ENCODE measurements around the gene ASIC3. TPM values are rescaled to one million over a fixed set of nuclear protein-coding genes. Genes with fewer than 3 reads are reported as not detected.

ASIC3 gene
- total RNA-seq, 1 donor from 2014 or later: 4.7 TPM

DNA sequence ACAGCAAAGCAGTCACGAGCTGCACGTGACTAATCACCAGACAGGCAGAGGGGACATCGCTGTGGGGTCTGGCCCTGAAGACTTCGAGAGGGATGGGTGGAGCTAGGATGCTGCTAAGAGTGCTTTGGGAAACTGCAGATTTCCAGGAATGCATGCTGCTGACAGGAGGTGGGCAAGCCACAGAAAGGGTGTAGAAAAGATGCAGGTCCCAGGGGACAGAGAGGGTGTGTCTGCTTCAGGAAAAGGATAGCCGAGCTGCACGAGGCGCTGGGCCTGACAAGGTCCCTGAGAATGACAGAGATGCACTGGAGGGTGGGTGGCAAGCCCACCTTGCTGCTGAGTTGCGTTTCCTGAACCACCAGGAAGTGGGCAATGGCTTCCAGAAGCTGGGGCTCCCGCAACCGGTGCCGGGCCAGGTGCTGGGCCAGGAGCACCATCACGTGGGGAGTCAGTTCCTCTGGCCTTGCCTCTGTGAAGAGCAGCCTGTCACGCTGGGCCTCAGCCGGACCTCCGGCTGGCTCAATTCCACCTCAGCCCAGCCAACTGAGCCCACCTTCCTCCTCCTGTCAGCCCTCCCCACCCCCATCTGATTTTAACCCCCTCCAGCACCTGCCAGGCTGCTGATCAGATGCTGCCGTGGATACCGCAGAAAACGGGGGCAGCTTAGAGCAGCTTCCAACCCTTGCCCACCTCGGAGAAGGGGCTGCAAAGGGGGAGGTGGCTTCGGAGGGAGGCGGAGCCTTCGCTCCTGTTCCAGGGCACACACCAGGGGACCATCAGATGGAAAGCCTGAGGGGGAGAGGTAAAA lies 30.1 kb downstream of the ASIC3 start:
- ATAC-seq: peak; percentile 1
- intact Hi-C loops (cut with DNase I): no loop called here
- DNase-seq (ENCODE audit: low spot score): no peak

DNA sequence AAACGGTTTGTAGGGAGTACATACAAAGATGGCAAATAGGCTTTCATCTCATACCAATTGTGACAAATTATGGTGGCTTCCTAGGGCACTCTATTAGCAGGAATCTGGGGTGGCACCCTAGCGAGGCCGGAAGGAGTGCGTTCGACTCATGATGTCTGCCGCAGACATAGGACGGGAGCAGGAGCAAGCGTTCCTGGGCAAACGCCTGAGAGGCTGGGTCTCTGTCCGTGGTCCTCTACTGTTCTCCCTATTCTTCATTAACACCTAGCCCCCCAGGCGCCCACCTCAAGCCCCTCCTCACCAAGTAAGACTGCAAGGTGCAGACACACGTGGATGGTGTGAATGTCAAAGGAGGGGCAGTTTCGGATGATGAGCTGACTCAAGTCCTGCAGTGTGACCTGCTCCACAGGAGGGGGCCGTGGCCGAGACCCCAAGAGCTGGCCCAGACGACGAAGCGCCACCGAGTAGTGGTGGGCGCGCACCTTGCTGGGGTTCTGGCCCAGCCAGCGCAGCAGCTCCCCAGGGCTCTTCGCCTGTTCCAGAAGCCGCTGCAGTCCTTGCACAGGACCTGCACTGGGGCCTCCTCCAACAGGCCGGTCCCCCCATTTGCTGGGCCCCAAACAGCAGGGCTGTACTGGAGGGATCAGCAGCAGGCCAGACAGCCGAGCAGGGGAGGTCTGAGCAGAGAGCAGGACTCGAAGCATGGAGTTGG lies 31.0 kb downstream of the ASIC3 start:
- no peak for DNase-seq (ENCODE audit: low spot score)
- intact Hi-C loops (cut with DNase I): no loop called here
- no peak for ATAC-seq

DNA sequence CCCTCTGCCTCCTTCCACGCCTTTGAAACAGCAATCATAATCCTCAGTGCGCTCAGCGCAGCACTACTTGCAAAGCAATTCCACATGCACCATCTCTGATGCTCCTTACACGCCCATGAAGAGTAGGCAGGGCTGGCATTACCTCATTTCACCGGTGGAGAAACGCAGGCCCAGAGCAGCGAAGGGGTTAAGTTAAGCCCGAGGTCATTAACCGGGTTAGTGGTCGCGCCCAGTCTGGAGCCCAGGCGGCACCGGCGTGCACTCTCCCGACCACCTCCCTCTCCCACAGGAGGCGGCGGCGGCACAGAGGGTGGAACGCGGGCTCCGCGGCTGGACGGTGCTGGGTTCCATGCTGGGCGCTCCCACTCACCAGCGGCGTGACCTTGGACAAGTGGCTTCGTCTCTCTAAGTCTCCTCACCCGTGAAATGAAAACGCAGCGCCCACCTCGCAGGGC lies 31.8 kb downstream of the ASIC3 start:
- intact Hi-C loops (cut with DNase I): no loop called here

DNA sequence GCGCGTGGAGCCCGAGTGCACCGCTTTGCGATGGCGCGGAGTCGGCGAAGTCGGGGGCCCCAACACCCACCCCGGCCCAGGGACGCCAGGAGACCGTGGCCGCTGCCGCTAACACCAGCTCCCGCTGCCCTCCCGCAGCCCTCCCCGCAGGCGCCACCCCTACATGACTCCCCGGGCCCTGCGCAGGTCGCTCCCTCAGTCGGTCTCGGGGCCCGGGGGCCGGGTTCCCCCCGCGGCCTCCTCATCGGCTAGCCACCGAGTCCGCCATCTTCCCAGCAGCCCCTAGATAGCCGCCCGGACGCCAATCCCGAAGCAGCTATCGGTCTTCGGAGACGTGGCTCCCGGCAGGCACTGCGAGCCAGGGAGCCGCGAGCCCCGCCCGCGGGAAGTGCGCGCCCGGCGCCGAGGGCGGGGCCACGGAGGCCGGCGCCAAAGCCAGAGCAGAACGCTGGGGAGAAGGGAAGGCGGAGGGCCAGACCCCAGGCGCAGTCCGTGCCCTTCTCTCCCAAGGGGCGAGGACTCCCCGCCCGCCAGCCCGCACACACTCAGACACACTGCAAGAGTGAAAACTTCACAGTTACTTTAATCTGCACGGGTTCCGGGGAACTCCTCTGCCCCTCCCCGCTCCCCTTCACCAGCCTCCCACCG lies 32.3 kb downstream of the ASIC3 start, which contains the start of gene FASTK:
Gene FASTK (minus strand): TSS at position 288 of the 648 bp plus-strand sequence. CDS start 43 bp downstream, at position 245.
- peak; percentile 93 for DNase-seq (ENCODE audit: low spot score)
- intact Hi-C loops (cut with DNase I): no loop called here

More for the DNA sequence above, 31.8 kb downstream of the ASIC3 start:
- no peak for DNase-seq (ENCODE audit: low spot score)
- peak; percentile 0 for ATAC-seq

DNA sequence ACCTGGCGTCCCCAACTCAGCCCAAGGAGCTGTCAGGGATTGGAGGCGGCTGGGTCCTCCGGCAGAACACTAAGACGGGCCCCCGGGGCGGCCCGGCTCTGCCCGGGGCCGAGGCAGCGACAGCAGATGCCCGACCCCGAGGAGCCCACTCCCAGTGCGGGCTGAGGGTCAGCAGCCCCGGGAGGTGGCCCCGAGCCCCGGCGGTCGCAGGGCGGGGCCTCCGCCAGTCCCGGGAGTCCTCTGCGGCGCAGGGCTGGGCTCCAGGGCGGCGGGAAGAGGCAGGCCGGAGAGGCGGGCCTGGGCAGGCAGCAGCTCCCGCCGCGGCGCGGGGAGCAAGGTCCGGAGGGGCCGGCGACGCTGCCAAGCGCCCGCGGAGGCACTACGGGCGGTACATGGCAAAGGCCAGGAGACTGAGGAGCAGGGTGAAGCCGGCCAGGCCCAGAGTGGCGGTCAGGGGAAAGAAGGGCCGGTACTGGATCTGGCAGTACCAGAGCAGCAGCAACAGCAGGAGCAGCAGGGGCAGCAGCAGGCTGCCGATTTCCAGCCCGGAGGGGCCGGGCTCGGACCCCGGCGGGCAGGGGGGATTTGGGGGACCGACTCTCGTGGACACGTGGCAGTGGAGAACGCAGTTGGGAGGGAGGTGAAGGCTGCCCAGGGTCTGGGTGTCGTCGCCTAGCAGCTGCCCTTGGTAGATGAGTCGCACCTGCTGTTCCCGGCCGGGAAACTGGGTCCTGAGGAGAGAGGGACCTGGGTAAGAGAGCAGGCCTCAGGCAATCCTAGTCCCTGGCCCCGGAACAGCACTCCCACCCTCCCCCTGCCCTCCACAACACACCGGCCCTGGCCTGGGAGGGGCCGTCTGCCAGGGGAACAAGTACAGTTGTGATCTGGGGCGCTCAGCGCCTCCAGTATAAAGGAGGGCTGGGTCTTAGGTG lies 33.1 kb downstream of the ASIC3 start:
- DNase-seq (ENCODE audit: low spot score): peak; percentile 73
- intact Hi-C loops (cut with DNase I): no loop called here
- ATAC-seq: no peak

More for the DNA sequence above, 32.3 kb downstream of the ASIC3 start, which contains the start of gene FASTK:
- ATAC-seq: peak; percentile 84

DNA sequence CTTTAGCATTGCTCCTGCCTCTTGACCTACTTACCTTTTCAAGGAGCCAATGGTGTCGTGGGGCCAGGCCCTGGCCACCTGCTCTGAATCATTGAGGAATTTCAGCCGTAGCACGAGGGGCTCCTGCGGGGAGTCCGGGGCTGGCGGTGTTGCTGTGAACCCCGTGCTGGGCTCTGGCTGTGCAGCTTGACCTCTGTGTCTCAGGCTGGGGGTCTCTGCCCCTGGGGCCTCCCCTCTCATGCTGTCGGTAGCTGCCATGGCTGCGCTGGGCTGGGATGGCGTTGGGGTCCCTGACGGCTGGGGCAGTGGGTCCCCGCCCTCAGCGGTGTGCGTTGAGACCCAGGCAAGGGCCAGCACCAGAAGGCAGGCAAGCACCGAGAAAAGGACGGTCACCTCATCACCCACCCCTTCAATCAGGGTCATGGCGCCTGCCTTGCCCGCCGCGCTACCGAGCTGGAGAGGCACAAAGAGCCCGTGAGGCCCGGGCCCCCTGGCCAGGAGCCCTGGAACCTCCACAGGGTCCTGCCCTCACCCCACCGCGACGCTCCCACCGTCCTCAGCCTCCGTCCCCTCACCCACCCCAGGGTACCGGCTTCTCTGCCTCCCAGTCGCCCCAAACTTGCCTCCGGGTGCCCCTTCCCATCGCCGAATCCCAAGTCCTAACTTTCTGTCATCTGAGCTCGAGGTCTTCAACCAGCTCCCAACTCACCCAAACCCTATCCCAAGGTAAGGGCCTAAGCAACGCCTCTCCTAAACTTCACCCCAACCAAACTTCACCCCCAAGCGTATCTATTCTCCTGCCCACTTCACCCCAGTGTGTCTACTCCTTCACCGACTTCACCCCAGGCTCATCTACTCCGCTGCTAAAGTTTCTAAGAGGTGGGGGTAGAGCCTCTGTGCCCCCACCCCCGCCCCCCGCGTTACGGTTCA lies 34.1 kb downstream of the ASIC3 start:
- DNase-seq (ENCODE audit: low spot score) (peak; percentile 66), ATAC-seq (no peak)
- intact Hi-C loops (cut with DNase I): no loop called here

DNA sequence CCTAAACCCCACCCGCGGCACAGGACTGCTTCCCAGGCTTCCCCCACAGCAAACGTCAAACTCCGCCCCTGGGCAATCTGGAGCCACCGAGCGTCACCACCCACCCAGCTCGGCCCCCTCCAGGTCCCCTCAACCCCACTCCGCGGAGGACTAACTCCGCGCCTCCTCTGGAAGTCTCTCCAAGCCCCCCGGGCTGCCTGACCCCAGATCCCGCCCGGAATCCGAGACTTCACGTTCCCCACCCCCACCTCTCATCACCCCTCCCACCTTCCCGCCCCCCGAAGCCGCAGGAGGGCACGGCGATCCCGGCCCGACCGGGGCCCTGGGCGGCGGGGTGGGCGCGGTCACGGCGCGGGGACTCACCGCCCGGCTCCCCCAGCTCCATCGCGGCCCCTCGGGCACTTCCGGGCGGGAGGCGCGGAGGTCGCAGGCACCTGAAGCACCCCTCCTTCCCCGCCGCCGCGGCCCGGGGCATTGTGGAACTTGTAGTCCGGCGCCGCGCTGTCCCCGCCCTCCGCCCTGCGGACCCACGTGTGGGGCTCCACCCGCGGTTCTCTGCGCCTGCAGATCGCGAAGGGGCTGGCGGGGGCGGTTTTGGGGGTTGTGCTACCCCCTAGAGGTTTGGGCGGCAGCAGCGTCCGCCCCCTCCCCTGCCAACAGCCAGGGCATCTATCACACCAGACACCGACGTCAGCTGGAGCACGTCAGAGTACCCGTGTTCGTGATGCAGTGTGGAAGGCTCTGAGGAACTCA lies 34.9 kb downstream of the ASIC3 start, which contains the start of gene TMUB1:
Gene TMUB1 (minus strand): TSS at position 423 of the 753 bp plus-strand sequence. CDS start 930 bp downstream, outside the sequence.
- ATAC-seq: peak; percentile 41
- intact Hi-C loops (cut with DNase I): no loop called here
- peak; percentile 89 for DNase-seq (ENCODE audit: low spot score)

DNA sequence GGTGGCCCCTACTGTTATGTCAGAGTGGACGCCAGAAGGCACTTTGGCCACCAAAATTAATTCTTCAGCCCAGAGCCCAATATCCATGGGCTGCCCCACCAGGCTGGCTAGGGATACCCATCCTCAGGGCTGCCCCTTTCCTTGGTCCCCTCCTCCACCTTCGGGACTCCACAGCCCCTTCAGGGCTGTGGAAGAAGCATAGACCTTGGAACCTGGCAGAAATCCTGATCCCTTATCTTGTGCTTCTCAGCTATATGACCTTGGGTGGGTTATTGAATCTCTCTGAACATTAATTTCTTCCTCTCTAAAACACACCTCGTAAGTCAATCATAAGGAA lies 35.5 kb downstream of the ASIC3 start:
- intact Hi-C loops (cut with DNase I): no loop called here
- ATAC-seq: no peak
- no peak for DNase-seq (ENCODE audit: low spot score)

DNA sequence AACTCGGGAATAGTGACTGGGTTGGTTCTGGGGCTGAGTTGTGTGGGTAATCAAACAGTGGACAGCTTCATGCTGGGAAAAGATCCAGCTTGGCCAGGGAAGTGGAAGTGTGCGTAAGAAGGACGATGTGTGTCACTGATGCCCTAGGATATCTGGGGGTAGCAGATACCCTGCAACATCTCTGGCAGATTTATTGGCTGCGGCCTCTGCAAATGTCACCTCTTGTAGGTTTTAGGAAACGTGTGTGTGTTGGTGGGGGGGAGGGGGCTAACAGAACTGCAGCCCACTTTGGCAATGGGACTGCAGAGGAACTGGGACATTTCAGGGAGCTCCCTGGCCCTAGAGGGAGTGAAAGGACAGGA lies 37.0 kb downstream of the ASIC3 start:
- intact Hi-C loops (cut with DNase I): no loop called here
- DNase-seq (ENCODE audit: low spot score) (peak; percentile 57), ATAC-seq (no peak)

DNA sequence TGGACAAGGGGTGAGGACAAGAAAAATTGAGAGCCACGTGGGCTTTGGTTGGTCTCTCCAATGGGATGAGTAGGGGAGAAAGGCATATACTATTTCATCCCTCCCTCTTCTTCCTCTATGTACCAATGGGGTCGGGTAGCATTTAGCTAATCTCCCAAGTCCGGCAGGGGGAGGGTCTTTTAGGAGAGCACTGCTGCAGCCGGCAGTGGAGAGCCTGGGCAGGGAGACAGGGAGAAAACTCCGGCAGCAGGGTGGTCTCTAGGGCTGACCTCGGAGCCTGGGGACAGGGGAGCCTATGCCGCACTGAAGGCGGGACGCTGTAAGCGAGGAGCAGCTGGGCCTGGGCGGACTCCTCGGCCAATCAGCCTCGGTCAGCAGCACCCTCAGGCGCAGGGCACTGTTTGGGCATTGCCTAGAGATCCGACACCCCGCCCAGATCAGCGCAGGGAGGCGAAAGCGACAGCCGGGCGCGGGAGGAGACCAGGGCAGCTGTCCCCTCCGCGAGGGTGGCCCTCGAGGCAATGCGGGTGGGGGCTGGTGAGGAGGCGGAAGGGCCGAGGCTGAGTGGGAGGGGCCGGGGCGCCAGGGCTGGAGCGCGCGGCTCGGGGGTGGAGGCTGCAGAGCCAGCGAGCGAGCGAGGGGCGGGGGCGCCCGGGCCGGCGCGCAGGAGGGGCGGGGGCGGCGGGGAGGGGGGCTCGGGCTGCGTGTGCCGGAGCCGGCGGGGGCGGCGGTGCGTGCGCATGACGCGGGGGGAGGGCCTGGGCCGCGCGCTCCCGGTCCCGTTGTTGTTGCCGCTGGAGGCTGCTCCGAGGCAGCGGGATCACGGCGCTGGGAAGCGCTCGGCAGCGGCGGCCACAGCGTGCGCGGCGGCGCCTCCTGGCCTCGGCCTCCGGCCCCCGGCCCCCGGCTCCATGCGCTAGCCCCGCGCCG lies 37.6 kb downstream of the ASIC3 start, which contains the start of gene AGAP3:
Gene AGAP3 (plus strand): TSS at position 785 of the 930 bp plus-strand sequence. CDS start 267 bp downstream, outside the sequence.
- intact Hi-C loops (cut with DNase I): no loop called here
- ATAC-seq (peak; percentile 76), DNase-seq (ENCODE audit: low spot score) (peak; percentile 93)

DNA sequence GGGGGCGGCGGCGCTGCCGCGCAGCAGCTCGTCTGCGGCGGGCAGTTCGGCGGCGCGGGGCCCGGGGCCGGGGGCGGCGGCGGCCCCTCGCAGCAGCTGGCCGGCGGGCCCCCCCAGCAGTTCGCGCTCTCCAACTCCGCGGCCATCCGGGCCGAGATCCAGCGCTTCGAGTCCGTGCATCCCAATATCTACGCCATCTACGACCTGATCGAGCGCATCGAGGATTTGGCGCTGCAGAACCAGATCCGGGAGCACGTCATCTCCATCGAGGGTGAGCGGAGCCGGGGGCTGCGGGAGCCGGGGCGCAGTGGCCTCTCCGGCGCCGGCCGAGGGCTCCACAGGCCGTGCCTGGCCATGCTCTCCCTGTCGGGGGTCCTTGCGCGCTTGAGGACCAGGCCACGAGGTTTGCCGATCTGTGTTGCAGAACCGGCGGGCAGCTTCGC lies 38.5 kb downstream of the ASIC3 start:
- no peak for ATAC-seq
- intact Hi-C loops (cut with DNase I): no loop called here
- peak; percentile 67 for DNase-seq (ENCODE audit: low spot score)

DNA sequence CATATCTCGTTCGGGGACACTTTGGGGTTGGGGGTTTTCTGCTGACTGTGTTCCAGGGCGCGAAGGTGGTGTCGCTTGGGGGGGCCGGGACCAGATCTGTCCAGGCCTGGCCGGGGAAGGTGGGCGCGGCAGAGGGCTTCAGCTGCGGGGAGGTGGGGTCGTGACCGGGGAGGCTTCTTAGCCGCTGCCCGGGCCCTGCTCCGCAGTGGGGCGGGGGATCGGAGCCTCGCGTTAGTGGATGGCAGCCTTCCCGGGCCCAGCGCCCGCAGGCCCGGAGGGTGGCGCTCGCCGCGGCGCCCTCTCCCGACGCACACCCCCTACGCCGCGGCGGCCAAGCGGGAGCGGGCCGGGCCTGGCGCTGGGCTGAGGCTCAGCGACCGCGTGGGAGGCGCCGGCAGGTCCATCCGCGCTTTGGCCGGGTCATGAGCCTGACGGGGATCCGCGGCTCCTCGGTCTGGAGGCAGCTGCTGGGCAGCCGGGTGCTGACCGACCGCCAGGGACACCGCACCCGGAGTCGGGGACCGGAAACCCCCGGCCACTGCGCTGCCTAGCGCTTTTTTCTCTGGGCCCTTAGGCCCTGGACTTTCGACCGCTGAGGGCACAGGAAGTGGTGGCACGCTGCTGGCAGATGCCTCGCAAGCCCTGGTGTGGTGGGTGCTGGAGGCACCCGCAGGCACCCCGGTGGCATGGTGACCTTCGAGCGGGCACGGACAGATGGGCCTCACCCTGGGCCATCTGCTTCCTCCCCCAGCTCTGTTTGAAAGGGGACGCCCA lies 39.1 kb downstream of the ASIC3 start:
- DNase-seq (ENCODE audit: low spot score): peak; percentile 79
- intact Hi-C loops (cut with DNase I): no loop called here
- peak; percentile 27 for ATAC-seq

DNA sequence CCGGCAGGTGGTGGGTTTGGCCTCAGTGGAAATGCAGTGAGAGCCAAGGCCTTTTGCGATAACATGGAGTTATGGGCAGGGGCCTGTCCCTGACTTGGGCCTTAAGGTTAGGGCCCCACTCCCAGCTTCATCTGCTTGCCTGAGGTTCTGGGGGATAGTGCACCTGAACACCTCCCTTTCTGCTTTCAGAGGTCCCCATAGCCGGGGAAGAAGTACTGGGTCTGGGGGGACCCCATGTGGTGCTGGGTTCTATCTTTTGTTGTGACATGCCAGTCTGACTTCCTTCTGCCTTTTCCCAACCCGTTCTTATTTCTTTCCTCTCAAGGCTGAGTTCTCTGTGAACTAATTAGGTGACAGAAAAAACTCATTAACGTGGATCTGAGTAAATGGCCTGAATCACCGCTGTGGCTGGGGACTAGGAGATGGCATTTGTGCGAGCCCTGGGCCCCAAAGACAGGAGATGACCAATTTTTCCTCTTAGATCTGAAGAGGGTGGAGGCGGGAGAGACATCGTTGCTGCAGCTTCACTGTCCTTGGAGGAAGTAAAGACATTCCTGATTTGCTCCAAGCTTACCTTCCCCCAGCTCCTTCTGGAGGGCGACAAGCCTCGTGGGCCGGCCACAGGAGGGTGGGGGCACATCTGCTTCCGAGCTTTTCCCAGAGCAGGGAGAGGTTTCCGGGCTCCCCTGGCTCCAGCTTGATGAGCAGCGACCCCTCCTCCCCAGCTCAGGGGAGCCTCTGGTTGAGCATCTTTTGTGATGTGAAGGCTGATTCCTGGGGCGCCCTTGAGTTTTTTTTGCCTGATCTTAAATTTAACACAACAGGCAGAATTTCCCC lies 39.9 kb downstream of the ASIC3 start:
- no peak for DNase-seq (ENCODE audit: low spot score)
- ATAC-seq: no peak
- intact Hi-C loops (cut with DNase I): no loop called here

All from sciatic nerve (tissue), 2 donors.